K562 (cell line): ENCODE results near the gene PYCR2. TPM values are rescaled to one million over a fixed set of nuclear protein-coding genes. Genes with fewer than 3 reads are reported as not detected.
A peak's percentile ranks its signal among the peaks of the same experiment; 100 is the strongest.

Source experiments
- ATAC-seq: fragments of 200-7000 bp; cut with Tn5 transposase; 3 replicates; pipeline ENCODE4 v1.9.1; 2020; ENCODE audit warnings: moderate library complexity
- BruUV-seq: library from RNA; stranded (reverse); fragments of 400-500 nt; replicated peaks from 2 replicates; lab custom pipeline; 2021; lab: Mats Ljungman, UMichigan
- CTCF ChIA-PET: fragments of 300-600 bp; formaldehyde crosslinking; extraction: SDS; loops from one replicate; lab custom pipeline; 2021; ENCODE audit warnings: low intra/inter-chr PET ratio; lab: Yijun Ruan, JAX
- POLR2A ChIA-PET: fragments of 300-600, 350-650 bp; sonication (Branson Sonifier 250); formaldehyde crosslinking; extraction: SDS; loops from one replicate; lab custom pipeline; 2021; ENCODE audit warnings: antibody characterized with exemption, inconsistent platforms; lab: Yijun Ruan, JAX
- DNase-seq, 4 experiments: peaks; one replicate each; pipeline versions ENCODE4 v3.0.0 to v3.0.0-alpha.2; 2011 to 2018; ENCODE audit warnings: low spot score in 3 of 4, mixed read lengths in 3 of 4; ENCODE audit errors: extremely low read depth in 1 of 4
- FAIRE-seq: peaks from 2 replicates; lab custom pipeline; 2011; peaks lifted over from hg19 to GRCh38; lab: Jason Lieb, UNC
- H2AFZ ChIP-seq: 2 replicates; pipeline ENCODE4 v1.6.0; 2011; ENCODE audit warnings: low read depth, low read length, control low read depth, inconsistent platforms
- H3K27ac ChIP-seq: fragments of 200-600 bp; 3 replicates; pipeline ENCODE4 v1.8.0; 2011; ENCODE audit warnings: low read depth, mild to moderate bottlenecking, control low read depth, inconsistent platforms, low read length, moderate library complexity, mixed read lengths; ENCODE audit errors: extremely low read depth
- H3K27me3 ChIP-seq, 2 experiments: fragments of 300-600 bp in 1 of 2; 2 replicates in 1 of 2; 3 replicates in 1 of 2; pipeline versions ENCODE4 v1.6.0 to v1.8.0; 2011; ENCODE audit warnings: inconsistent platforms in 2 of 2, low read length in 2 of 2, mild to moderate bottlenecking in 1 of 2, mixed read lengths in 1 of 2, moderate library complexity in 1 of 2; ENCODE audit not compliant: control insufficient read depth in 2 of 2, insufficient read depth in 2 of 2
- H3K36me3 ChIP-seq: fragments of 300-600 bp; 3 replicates; pipeline ENCODE4 v1.8.0; 2011; ENCODE audit warnings: mild to moderate bottlenecking, low read length, inconsistent platforms; ENCODE audit not compliant: control insufficient read depth, insufficient read depth
- H3K4me1 ChIP-seq, 2 experiments: fragments of 200-600 bp in 1 of 2; replicated peaks in 1 of 2; 2 replicates in 1 of 2; 3 replicates in 1 of 2; pipeline versions ENCODE4 v1.5.1 to v1.8.0; 2011; ENCODE audit warnings: inconsistent platforms in 2 of 2, low read length in 2 of 2, mild to moderate bottlenecking in 1 of 2, mixed read lengths in 1 of 2, moderate library complexity in 1 of 2; ENCODE audit not compliant: control insufficient read depth in 2 of 2, insufficient read depth in 2 of 2
- H3K4me2 ChIP-seq: 2 replicates; pipeline ENCODE4 v1.6.1; 2011; ENCODE audit warnings: low read length, control low read depth, inconsistent platforms, mixed read lengths; ENCODE audit not compliant: insufficient read depth
- H3K4me3 ChIP-seq: fragments of 200-600 bp; sonication (generic), shearing (Covaris generic); 2 replicates; pipeline ENCODE4 v1.5.1; 2016; ENCODE audit warnings: control low read depth, inconsistent platforms
- H3K79me2 ChIP-seq: fragments of 200-600 bp; 3 replicates; pipeline ENCODE4 v1.8.0; 2011; ENCODE audit warnings: low read length, inconsistent platforms; ENCODE audit not compliant: control insufficient read depth, insufficient read depth
- H3K9ac ChIP-seq, 2 experiments: 2 replicates each; pipeline versions ENCODE4 v1.6.0 to v1.6.1; 2011; ENCODE audit warnings: low read depth in 2 of 2, low read length in 2 of 2, control low read depth in 1 of 2, inconsistent platforms in 1 of 2, mild to moderate bottlenecking in 1 of 2, mixed read lengths in 1 of 2; ENCODE audit not compliant: insufficient read depth in 1 of 2
- H3K9me1 ChIP-seq: one replicate; pipeline ENCODE4 v1.6.0; 2011; ENCODE audit warnings: inconsistent platforms, mild to moderate bottlenecking, low read length, moderate library complexity; ENCODE audit not compliant: control insufficient read depth, insufficient read depth
- H3K9me3 ChIP-seq: replicated peaks from 2 replicates; pipeline ENCODE4 v1.5.1; 2011; ENCODE audit warnings: low read depth, low read length, inconsistent platforms; ENCODE audit not compliant: control insufficient read depth, insufficient read depth
- H4K20me1 ChIP-seq: replicated peaks from 2 replicates; pipeline ENCODE4 v1.6.1; 2011; ENCODE audit warnings: low read length, inconsistent platforms, mixed read lengths; ENCODE audit not compliant: control insufficient read depth, insufficient read depth
- ATF1 ChIP-seq, 2 experiments: fragments of 450-650 bp in 1 of 2; IDR thresholded peaks; 2 replicates each; pipeline ENCODE4 v1.6.1; 2016; ENCODE audit warnings: missing compliant biosample characterization in 1 of 2, missing genetic modification characterization in 1 of 2
- C11orf30 ChIP-seq: fragments of 450-650 bp; IDR thresholded peaks from 2 replicates; pipeline ENCODE4 v1.6.1; 2016; ENCODE audit warnings: low read depth, mild to moderate bottlenecking
- DPF2 ChIP-seq: fragments of 450-650 bp; IDR thresholded peaks from 2 replicates; pipeline ENCODE4 v1.6.1; 2016
- EHMT2 ChIP-seq: fragments of 450-650 bp; IDR thresholded peaks from 2 replicates; pipeline ENCODE4 v1.6.1; 2018; ENCODE audit warnings: antibody characterized with exemption
- ETV5 ChIP-seq: sonication (generic); formaldehyde crosslinking; IDR thresholded peaks from 2 replicates; pipeline ENCODE4 v1.4.0; 2020; ENCODE audit warnings: low read depth, mild to moderate bottlenecking, missing genetic modification reagents
- HNRNPH1 ChIP-seq: fragments of 200-400 bp; formaldehyde crosslinking; optimal IDR thresholded peaks from 2 replicates; pipeline ENCODE3; 2017; ENCODE audit warnings: low read depth, mild to moderate bottlenecking, low read length, moderate library complexity
- JUN ChIP-seq, 2 experiments: sonication (generic) in 1 of 2; formaldehyde crosslinking in 1 of 2; IDR thresholded peaks; 2 replicates each; pipeline versions ENCODE4 v1.6.1 to v1.8.0; 2012 to 2022; ENCODE audit warnings: borderline replicate concordance in 2 of 2, mild to moderate bottlenecking in 2 of 2, improper control_type of control experiment in 1 of 2, low read depth in 1 of 2, low read length in 1 of 2, missing genetic modification reagents in 1 of 2
- JUND ChIP-seq, 2 experiments: IDR thresholded peaks; 2 replicates in 1 of 2; 3 replicates in 1 of 2; pipeline ENCODE4 v1.6.1; 2011; ENCODE audit warnings: borderline replicate concordance in 2 of 2, low read depth in 2 of 2, low read length in 2 of 2, improper control_type of control experiment in 1 of 2, missing biosample characterization in 1 of 2, missing genetic modification characterization in 1 of 2, missing genetic modification reagents in 1 of 2
- MAFK ChIP-seq: IDR thresholded peaks from 2 replicates; pipeline ENCODE4 v1.6.1; 2011; ENCODE audit warnings: low read length, improper control_type of control experiment
- MCM7 ChIP-seq, 2 experiments: fragments of 450-650 bp; IDR thresholded peaks; 2 replicates each; pipeline ENCODE4 v1.6.1; 2016 to 2018
- MYBL2 ChIP-seq, 2 experiments: fragments of 450-650 bp in 1 of 2; sonication (generic) in 1 of 2; formaldehyde crosslinking in 1 of 2; IDR thresholded peaks; 2 replicates each; pipeline versions ENCODE4 v1.6.1 to v1.8.1; 2017 to 2022; ENCODE audit warnings: borderline replicate concordance in 1 of 2, inconsistent platforms in 1 of 2, low read depth in 1 of 2, mild to moderate bottlenecking in 1 of 2, missing genetic modification reagents in 1 of 2, moderate library complexity in 1 of 2
- SIN3A ChIP-seq, 2 experiments: fragments of 150-350 bp in 1 of 2; IDR thresholded peaks; 2 replicates each; pipeline ENCODE4 v1.6.1; 2011 to 2016; ENCODE audit warnings: borderline replicate concordance in 2 of 2, low read depth in 2 of 2, low read length in 2 of 2, mild to moderate bottlenecking in 2 of 2, moderate library complexity in 2 of 2; ENCODE audit not compliant: control insufficient read depth in 1 of 2
- WGBS: fragments of 100-300 bp; shearing (Covaris generic); methylation state at CpG from one replicate; pipeline ENCODE4 v1.1.6; 2016; ENCODE audit warnings: low coverage, mixed read lengths; ENCODE audit not compliant: insufficient coverage; ENCODE audit errors: missing lambda C conversion rate; 5-methylcytosine and 5-hydroxymethylcytosine counted together
- in situ Hi-C: fragments of 300-500 bp; cut with MboI; formaldehyde crosslinking; loops from 4 replicates; pipeline ENCODE4 v1.15.0; 2018; ENCODE audit warnings: inconsistent platforms, mixed read lengths
- intact Hi-C: fragments of 100-400 bp; cut with micrococcal nuclease; formaldehyde crosslinking; loops from 2 replicates; pipeline ENCODE4 v1.14.2; 2022
- polyA plus RNA-seq, 8 experiments: library from polyadenylated mRNA; depleted of rRNA in 4 of 8; stranded (reverse) in 5 of 8; unstranded in 3 of 8; fragments of >200 nt; fragmentation: Nextera tagmentation in 2 of 8; fragmentation: Illumina TruSeq in 1 of 8; extraction: Ambion mirVana in 2 of 8; extraction: Trizol in 1 of 8; gene quantifications; 2 replicates each; pipeline versions ENCODE4 v1.2.1 to v1.2.3, GENCODE V29; 2011 to 2014; ENCODE audit warnings: inconsistent platforms in 1 of 8, missing spikeins in 1 of 8
- total RNA-seq, 7 experiments: library from RNA; depleted of rRNA in 6 of 7; stranded (reverse); fragments of >200 nt in 6 of 7; fragmentation: Illumina TruSeq in 2 of 7; extraction: Trizol in 2 of 7; gene quantifications; 2 replicates each; pipeline versions ENCODE4 v1.2.1 to v1.2.3, GENCODE V29; 2011 to 2021; ENCODE audit warnings: low replicate concordance in 1 of 7
- TF ChIP-seq, protein P1 (sequence below), 2 experiments: fragments of 450-650 bp in 1 of 2; sonication (generic) in 1 of 2; formaldehyde crosslinking in 1 of 2; IDR thresholded peaks in 1 of 2; conservative IDR thresholded peaks in 1 of 2; 2 replicates each; pipeline versions ENCODE4 v1.6.1 to v1.8.1; 2016 to 2023; ENCODE audit warnings: mild to moderate bottlenecking in 2 of 2, moderate library complexity in 2 of 2, inconsistent platforms in 1 of 2, missing genetic modification reagents in 1 of 2

The PYCR2 gene
- total and polyA plus RNA-seq, 9 of the 15 experiments (the other 6 are each of a cell fraction or from before 2014, with no cell fraction given): 5.5 to 219 (median 127) TPM

DNA sequence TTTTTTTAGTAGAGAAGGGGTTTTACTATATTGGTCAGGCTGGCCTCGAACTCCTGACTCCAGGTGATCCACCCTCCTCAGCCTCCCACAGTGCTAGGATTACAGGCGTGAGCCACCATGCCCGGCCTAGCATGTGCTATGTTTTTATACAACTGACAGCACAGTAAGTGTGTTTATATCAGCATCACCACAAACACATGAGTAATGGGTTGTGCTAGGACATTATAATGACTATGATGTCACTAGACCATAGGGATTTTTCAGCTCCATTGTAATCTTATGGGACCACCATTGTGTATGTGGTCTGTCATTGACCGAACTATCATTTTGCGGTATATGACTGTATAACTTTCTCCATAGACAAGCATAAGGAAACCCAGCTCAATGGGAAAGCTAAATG lies 10.7 kb upstream of the PYCR2 start:
- TF ChIP-seq, protein P1, sequence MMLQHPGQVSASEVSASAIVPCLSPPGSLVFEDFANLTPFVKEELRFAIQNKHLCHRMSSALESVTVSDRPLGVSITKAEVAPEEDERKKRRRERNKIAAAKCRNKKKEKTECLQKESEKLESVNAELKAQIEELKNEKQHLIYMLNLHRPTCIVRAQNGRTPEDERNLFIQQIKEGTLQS (IDR thresholded peaks at IDR 0.05): peak; percentile 35; the same call in 1 of the 2 replicates
- TF ChIP-seq, protein P1 (CRISPR knock-in tag; conservative IDR thresholded peaks at IDR 0.05): no peak
- no peak for TF ChIP-seq MCM7 (IDR thresholded peaks at IDR 0.05)
- TF ChIP-seq, all 486 proteins: peak for 1
- CTCF ChIA-PET: no interaction called here
- intact Hi-C loops: no loop called here

DNA sequence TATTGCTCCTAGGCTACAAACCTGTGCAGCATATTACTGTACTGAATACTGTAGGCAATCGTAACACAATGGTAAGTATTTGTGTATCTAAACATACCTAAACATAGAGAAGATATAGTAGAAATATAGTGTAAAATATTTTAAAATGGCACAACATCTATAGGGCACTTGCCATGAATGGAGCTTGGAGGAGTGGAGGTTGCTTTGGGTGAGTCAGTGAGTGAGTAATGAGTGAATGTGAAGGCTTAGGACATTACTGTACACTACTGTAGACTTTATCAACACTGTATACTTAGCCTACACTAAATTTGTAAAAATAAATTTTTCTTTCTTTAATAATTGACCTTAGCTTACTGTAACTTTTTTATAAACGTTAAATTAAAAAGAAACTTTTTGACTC lies 9.0 kb upstream of the PYCR2 start:
- CTCF ChIA-PET: no interaction called here
- peak; percentile 18; the same call in 1 of the 2 replicates for TF ChIP-seq JUND (IDR thresholded peaks at IDR 0.05; ENCODE audit: borderline replicate concordance, low read depth, low read length)
- no peak for TF ChIP-seq JUND (tag; IDR thresholded peaks at IDR 0.05; ENCODE audit: borderline replicate concordance, low read depth, low read length)
- no peak for TF ChIP-seq SIN3A (IDR thresholded peaks at IDR 0.05; ENCODE audit: borderline replicate concordance in 2 of 2, control insufficient read depth in 1 of 2, low read depth in 2 of 2, low read length in 2 of 2)
- 0 out of 2 replicates have a peak, but pooled peaks have one; percentile 47 for TF ChIP-seq DPF2
- peak; percentile 56; the same call in 1 of the 2 replicates for TF ChIP-seq EHMT2
- no peak for TF ChIP-seq MAFK
- TF ChIP-seq JUN (IDR thresholded peaks at IDR 0.05; ENCODE audit: borderline replicate concordance, low read depth, low read length): peak; percentile 40; the same call in 1 of the 2 replicates
- TF ChIP-seq JUN (CRISPR knock-in tag; IDR thresholded peaks at IDR 0.05; ENCODE audit: borderline replicate concordance): no peak
- no peak for TF ChIP-seq ETV5 (CRISPR knock-in tag)
- TF ChIP-seq MYBL2 (IDR thresholded peaks at IDR 0.05; ENCODE audit: low read depth): no peak
- no peak for TF ChIP-seq MYBL2 (CRISPR knock-in tag; IDR thresholded peaks at IDR 0.05; ENCODE audit: borderline replicate concordance)
- no peak for TF ChIP-seq ATF1 (CRISPR knock-in tag; IDR thresholded peaks at IDR 0.05)
- TF ChIP-seq ATF1 (tag; IDR thresholded peaks at IDR 0.05): no peak
- no peak for TF ChIP-seq C11orf30
- TF ChIP-seq HNRNPH1: no peak

More for the DNA sequence above, 10.7 kb upstream of the PYCR2 start:
- no peak overlapping the region; the same call in 2 of the 3 replicates for H3K27ac ChIP-seq
- no peaks in the 10 kb centered on the region for H3K27me3 ChIP-seq
- no peaks in the 10 kb centered on the region for H3K9me1 ChIP-seq
- BruUV-seq: no TSS peak
- peaks cover 17 to 20% of the 10 kb centered on the region in 2 experiments for H3K4me1 ChIP-seq
- POLR2A ChIA-PET: interaction anchor here (0.6 to 1.3 kb wide), 3 partner anchors 8 to 55 kb away, joined by 3 to 4 read pairs (median 3); no protein-coding TSS in a partner anchor
- 0 out of 2 replicates have a peak overlapping the region, but pooled peaks have one; percentile 0 for H2AFZ ChIP-seq
- no peak overlapping the region for H3K4me3 ChIP-seq
- ATAC-seq (no peak), FAIRE-seq (no peak), DNase-seq (no peak)
- H3K9me3 ChIP-seq: no peaks in the 10 kb centered on the region
- in situ Hi-C loops: no loop called here
- no peaks in the 10 kb centered on the region for H4K20me1 ChIP-seq
- no peak overlapping the region for H3K4me2 ChIP-seq
- no peaks in the 10 kb centered on the region for H3K36me3 ChIP-seq
- H3K9ac ChIP-seq: no peak overlapping the region
- 84% methylated on average over 5 of the region's 5 CpGs for WGBS
- H3K79me2 ChIP-seq: no peaks in the 10 kb centered on the region

More for the DNA sequence above, 9.0 kb upstream of the PYCR2 start:
- no peaks in the 10 kb centered on the region for H3K79me2 ChIP-seq
- no peaks in the 10 kb centered on the region for H3K36me3 ChIP-seq
- 53% methylated on average over 2 of the region's 2 CpGs for WGBS
- no peak overlapping the region for H3K27ac ChIP-seq
- FAIRE-seq (no peak), DNase-seq (no peak), ATAC-seq (no peak)
- no peak overlapping the region for H2AFZ ChIP-seq
- H3K4me2 ChIP-seq: no peak overlapping the region
- in situ Hi-C loops (no loop called here), intact Hi-C loops (no loop called here)
- H3K9me3 ChIP-seq: no peaks in the 10 kb centered on the region
- no peak overlapping the region for H3K4me3 ChIP-seq
- BruUV-seq: no TSS peak
- H3K9me1 ChIP-seq: no peaks in the 10 kb centered on the region
- H3K4me1 ChIP-seq: peaks cover 31% of the 10 kb centered on the region in 2 experiments
- H3K27me3 ChIP-seq: no peaks in the 10 kb centered on the region
- POLR2A ChIA-PET: no interaction called here
- H3K9ac ChIP-seq: no peak overlapping the region
- no peaks in the 10 kb centered on the region for H4K20me1 ChIP-seq
